PFSK-1 (cell line): ENCODE results near the gene GPR141.

ENCODE experiments used
- POLR2AphosphoS5 ChIP-seq: IDR thresholded peaks from 2 replicates; pipeline ENCODE4 v1.6.1; 2012; ENCODE audit warnings: low read depth, mild to moderate bottlenecking, control low read depth, low read length, moderate library complexity
- TAF1 ChIP-seq: IDR thresholded peaks from 2 replicates; pipeline ENCODE4 v1.6.1; 2012; ENCODE audit warnings: low read length, control low read depth, borderline replicate concordance; ENCODE audit not compliant: insufficient read depth
- TF ChIP-seq, protein P1 (sequence below), 2 experiments: IDR thresholded peaks; 2 replicates each; pipeline versions ENCODE4 v1.6.1 to v1.8.0; 2011 to 2012; ENCODE audit warnings: low read depth in 2 of 2, low read length in 2 of 2, control low read depth in 1 of 2, inconsistent platforms in 1 of 2, mild to moderate bottlenecking in 1 of 2, moderate library complexity in 1 of 2; ENCODE audit not compliant: insufficient read depth in 1 of 2

DNA sequence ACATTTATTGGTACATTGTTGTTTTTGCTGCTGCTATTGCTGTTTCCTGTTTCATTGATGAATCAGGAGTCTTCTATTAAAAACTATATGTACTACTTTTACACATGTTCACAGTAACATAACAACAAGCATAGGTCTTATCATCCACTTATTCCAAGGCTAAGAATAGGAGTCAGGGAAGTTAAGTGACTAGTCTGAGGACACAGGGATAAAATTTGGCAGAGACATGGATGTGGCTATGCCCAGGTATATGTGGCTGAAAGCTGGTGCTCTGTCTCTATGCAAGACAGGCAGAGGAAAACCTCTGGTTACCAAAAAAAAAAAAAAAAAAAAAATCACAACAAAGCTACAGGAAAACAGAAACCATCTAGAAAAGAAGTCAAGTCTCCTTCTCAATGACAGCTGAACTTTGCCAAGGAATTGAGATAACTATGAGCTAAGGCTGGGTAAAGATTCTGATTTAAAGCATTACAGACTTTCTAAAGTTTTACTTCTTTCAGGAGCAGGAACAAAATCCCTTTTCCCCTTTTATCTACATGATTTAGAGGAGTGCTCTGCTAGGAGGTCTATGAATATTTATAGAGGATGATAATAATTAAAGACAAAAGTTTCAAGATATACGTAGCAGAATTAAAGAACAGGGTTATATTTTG lies 70.0 kb downstream of the GPR141 start:
- TF ChIP-seq, protein P1, sequence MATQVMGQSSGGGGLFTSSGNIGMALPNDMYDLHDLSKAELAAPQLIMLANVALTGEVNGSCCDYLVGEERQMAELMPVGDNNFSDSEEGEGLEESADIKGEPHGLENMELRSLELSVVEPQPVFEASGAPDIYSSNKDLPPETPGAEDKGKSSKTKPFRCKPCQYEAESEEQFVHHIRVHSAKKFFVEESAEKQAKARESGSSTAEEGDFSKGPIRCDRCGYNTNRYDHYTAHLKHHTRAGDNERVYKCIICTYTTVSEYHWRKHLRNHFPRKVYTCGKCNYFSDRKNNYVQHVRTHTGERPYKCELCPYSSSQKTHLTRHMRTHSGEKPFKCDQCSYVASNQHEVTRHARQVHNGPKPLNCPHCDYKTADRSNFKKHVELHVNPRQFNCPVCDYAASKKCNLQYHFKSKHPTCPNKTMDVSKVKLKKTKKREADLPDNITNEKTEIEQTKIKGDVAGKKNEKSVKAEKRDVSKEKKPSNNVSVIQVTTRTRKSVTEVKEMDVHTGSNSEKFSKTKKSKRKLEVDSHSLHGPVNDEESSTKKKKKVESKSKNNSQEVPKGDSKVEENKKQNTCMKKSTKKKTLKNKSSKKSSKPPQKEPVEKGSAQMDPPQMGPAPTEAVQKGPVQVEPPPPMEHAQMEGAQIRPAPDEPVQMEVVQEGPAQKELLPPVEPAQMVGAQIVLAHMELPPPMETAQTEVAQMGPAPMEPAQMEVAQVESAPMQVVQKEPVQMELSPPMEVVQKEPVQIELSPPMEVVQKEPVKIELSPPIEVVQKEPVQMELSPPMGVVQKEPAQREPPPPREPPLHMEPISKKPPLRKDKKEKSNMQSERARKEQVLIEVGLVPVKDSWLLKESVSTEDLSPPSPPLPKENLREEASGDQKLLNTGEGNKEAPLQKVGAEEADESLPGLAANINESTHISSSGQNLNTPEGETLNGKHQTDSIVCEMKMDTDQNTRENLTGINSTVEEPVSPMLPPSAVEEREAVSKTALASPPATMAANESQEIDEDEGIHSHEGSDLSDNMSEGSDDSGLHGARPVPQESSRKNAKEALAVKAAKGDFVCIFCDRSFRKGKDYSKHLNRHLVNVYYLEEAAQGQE (IDR thresholded peaks at IDR 0.05; ENCODE audit: insufficient read depth in 1 of 2, low read depth in 2 of 2, low read length in 2 of 2) = no peak
- TF ChIP-seq TAF1 (no peak), POLR2AphosphoS5 (no peak)
